ENCODE measurements around the gene GSN.

DNA sequence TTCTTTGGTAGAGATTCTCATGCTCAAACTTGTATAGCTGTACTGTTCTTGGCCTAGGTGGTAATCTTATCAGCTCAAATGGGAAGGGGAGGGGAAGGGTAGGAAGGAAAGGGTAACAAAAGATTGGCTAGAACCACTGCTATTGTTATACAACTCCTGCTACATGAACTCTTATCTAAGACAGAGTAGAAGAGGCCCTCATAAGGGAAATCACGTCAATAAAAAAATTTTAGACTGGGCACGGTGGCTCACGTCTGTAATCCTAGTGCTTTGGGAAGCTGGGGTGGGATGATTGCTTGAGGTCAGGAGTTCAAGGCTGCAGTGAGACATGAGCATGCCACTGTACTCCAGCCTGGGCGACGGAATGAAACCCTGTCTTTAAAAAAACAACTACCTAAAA is 86.2 kb downstream of the GSN start:
- TF ChIP-seq, protein P1, sequence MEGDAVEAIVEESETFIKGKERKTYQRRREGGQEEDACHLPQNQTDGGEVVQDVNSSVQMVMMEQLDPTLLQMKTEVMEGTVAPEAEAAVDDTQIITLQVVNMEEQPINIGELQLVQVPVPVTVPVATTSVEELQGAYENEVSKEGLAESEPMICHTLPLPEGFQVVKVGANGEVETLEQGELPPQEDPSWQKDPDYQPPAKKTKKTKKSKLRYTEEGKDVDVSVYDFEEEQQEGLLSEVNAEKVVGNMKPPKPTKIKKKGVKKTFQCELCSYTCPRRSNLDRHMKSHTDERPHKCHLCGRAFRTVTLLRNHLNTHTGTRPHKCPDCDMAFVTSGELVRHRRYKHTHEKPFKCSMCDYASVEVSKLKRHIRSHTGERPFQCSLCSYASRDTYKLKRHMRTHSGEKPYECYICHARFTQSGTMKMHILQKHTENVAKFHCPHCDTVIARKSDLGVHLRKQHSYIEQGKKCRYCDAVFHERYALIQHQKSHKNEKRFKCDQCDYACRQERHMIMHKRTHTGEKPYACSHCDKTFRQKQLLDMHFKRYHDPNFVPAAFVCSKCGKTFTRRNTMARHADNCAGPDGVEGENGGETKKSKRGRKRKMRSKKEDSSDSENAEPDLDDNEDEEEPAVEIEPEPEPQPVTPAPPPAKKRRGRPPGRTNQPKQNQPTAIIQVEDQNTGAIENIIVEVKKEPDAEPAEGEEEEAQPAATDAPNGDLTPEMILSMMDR (IDR thresholded peaks at IDR 0.05) = no peak
- peak in 1 of 4 donors; percentile 1 for TF ChIP-seq POLR2A (IDR thresholded peaks at IDR 0.05)

All from esophagus squamous epithelium (tissue), 4 donors.